Stimulated activated naive CD4-positive, alpha-beta T cell treated with Interleukin-2 at 50 U/mL for 16 hours (primary cell): ENCODE measurements around the gene DSCAML1.

Experiments
- DNase-seq: peaks from one replicate; lab custom pipeline; 2025; lab: John Stamatoyannopoulos, UW

Gene DSCAML1

DNA sequence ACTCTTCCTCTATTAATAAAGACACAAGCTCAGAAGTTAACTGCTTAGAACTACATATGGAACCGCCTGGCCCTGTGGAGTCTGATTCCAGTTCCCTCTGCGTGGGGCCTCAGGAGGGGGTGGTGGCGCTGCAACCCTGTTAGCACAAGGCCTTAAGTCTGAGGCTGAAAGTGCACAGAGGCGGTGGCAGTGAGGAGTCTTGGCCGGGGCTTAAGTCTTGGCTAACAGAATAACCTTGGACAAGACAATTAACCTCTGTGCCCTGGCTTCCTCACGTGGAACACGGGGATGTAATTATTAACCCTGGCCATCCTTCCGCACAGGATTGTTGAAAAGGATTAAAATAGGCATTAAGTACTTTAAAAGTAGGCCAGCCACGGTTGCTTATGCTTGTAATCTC is 277.8 kb downstream of the DSCAML1 start:
- DNase-seq: no peak

DNA sequence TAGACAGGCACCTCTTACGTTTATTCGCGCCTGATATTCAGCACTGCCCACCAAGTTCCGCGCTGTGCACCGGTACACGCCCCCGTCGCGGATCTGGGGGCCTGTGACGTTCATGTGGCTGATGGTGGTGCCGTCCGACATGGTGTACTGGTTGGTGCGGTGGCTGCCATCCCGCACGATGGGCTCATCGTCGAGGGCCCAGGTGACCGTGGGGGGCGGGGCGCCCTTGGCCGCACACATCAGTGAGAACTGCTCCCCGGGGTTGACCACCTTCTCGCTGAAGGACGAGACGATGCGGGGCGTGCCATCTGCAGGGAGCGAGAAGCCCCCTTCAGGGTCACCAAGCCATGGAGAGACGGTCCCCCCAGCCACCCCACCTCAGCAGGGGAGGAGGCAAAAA is 278.6 kb downstream of the DSCAML1 start:
- no peak for DNase-seq

DNA sequence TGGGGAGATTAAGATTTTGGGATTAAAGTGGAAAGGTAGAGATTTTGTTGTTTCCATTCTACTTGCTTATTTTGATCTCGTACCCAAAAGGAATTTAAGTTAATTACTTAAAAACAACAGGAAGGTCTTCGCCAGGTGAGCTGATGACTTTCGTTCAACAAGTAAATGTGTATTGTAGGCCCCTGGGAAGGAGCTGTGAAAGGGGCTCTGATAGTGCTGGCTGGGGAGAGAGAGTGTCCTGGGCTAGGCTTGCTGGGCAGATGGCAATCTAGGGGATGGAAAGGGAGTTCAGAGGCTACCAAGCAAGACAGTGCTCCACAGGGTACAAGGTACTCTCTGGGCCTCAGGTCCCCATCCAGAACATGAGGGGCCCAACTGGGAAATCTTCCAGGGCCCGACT is 279.9 kb downstream of the DSCAML1 start:
- DNase-seq: no peak

DNA sequence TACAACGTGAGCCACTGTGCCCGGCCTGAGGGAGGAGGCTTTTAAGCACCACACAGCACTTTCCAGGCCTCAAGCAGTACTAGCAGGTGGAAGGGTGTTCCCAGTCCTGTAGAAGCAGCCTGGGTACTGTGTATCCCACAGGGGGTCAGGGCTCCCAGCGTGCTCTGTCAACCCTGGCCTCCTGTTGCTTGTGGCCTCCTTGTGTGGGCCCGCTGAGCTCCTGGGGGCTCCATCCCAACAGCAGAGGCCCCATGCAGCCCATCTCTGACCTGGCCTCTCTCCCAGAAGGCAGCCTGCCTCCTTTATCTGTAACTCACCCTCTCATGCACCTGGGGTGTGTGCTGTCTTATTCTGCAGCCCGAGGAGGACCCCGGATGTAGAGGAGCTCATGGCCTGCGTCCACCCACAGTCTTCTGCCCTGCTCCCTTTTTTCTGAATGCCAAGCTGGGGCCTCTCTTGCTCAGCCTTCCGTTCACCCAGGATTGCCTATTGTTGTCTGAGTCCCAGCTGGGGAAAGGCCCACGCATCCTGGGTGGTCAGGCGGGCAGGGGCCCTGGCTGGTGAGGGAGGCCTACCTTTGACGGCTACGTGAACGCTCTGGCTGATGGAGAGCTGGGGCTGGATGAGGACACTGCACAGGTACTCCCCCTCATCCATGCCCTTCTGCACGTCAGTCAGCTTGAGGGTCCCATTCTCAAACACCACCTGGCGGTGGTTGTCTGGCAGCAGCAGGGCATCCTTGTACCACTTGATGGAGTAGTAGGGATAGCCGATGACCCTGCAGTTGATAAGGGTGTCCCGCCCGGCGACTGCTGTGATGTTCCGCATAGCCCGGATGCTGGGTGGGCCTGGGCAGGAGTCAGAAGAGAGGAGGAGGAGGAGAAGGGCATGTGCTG is 280.9 kb downstream of the DSCAML1 start:
- DNase-seq: no peak

DNA sequence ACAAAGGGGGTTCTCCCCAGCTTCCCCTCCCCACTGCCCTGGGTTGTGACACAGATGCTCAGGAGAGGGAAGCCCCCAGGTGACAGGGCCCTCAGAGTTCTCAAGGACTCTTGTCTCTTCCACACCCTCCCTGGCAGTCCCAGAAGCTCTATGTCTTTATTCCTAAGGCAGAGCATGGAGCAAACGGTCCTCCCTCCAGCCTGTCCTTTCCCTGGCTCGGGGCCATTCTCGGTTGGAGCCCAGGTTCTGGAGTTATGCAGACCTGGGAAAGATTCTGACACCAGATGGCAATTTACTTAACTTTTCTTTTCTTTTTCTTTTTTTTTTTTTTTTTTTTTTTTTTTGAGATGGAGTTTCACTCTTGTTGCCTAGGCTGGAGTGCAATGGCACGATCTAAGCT is 282.8 kb downstream of the DSCAML1 start:
- no peak for DNase-seq

DNA sequence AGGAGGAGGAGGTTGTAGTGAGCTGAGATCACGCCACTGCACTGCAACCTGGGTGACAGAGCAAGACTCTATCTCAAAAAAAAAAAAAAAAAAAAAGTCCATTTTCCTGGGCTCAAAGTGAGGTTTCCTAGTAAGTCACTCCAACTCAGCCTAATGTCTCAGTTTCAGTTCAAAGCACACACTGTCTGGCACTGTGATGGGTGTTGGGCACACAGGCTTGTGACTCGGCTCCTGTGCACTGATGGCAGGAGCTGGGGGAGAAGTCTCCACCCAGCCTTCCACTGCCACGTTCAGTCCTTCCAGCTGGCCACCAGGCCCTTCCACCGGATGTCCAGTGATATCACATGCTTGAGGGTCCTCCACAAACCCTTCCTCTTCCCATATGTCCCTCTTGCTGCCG is 283.4 kb downstream of the DSCAML1 start:
- no peak for DNase-seq

DNA sequence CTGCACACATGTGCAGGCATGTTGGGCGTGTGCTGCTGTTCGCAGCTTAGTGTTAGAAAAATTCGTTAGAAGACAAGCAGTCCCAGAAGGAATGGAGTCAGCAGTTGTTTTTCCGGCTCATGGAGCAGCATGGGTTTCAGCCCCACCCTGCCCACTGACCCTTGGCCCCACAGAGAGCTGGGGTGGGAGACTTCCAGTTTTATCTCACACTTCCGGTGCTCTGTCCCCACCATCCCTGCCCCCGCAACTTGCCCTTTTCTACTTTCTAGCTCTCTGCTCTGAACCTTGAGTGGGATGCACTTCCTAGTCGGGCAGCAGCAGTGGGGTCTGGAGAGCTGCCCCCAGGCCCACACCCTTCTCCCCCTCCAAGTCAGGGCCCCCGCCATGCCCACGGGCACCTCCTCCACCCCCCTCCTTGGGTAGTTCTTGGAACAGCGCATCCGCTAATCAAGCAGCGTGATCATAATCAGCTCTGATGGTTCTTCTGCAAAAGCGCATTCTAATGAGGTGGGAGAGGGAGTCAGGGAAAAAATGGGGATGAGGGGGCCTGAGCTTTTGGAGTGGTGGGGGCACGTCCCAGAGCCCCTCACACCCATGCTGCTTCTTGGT is 285.0 kb downstream of the DSCAML1 start:
- no peak for DNase-seq

DNA sequence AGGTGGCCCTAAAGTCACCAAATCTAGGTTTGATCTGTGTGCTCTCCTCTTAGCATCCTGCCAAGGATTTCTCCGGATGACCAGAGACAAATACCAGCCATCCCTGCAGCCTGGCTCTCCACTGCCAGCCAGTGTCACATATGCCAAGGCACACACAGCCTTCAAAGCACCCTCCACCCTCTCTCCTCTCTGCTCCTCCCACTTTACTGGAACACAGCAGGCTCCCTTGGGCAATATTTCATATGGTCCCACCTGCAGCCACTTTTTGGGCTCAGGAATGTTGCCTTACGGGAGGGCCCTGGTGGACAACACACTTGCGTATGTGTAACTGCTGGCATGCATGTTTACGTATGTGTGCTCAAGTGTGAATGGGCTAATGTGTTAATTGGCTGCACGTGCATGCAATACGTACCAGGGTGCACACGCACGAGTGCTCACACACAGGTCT is 285.5 kb downstream of the DSCAML1 start:
- DNase-seq: no peak

DNA sequence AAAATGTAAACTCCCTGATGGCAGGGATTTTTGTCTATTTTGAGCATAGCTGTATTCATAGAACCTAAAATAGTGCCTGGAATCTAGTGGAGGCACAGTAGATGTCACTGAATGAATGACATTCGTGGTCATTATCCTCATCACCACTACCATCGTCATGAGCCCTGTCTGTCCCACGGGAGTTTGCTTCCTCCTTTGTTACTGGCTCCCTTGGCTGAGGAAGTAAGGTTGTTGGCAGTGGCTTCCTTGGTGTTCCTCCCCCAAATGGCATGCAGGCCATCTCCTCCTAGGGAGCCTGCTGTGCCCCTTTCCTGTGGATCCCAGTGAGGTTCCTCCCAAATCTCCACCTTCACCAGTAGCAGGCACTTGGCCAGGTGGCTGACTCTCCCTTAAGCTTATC is 286.4 kb downstream of the DSCAML1 start:
- DNase-seq: no peak

DNA sequence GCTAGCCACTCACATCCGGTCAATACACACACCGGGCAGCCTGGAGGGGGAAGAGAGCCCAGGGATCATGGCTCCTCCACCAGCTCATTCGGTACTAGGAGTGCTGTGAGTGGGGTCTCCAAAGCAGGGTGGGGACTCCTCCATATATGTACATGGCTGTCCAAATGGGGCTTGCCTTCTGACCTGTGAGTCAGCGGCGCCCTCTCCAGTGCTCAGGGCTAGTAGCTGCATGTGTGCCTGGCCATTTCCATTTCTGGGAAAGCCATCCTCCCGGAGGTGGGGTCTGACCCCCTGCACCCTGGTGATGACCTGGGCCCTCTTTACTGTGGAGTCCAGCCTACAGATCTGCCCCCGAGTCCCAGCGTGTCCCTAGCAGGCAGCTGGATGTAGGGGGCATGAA is 287.5 kb downstream of the DSCAML1 start:
- DNase-seq: no peak

DNA sequence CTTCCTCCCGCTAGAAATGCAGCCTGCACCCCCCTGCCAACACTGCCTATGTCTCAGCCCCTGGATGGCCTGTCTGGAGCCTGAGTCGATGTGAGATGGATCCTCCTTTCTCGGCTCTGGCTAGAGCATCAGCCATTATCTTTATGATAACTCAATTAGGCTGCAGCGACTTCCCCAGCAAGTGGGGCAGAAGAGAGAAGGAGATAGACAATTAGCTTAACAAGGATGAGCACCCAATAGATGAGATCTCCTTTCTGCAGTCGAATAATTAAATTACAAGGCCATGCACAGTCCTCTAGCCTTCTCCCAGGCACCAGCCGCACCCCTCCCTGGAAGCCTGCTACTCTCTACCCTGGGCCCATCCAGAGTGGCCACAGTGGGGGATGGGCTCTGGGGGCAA is 290.0 kb downstream of the DSCAML1 start:
- no peak for DNase-seq

DNA sequence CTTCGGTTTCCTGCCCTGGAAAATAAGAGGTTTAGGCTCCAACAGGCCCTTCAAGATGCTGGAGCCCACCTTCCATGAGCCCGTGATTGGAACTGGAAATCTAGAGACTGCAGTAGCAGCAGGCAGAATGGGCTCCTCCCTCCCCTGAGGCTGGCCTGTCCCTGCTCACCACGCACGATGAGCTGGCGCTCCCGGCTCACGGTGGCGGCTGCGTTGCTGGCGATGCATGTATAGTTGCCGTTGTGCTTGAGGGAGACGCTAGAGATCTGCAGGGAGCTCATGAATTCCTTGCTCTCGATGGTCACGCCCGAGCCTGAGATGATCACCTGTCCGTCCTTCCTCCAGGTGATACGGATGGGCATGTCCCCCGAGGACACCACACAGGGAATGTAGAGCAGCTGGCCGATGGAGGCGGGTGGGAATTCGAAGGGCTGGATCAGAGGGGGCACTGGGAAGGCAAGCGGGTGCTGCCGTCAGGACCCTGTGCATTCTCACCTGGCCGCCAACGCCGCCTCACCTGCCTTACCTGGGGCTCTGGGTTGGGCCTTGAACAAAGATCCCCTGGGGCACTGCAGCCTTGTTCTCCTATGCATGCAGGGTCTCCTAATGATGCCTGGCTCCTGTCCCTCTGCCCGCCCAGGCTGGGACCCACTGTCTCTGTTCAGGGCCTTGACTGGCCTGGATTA is 291.6 kb downstream of the DSCAML1 start:
- no peak for DNase-seq

DNA sequence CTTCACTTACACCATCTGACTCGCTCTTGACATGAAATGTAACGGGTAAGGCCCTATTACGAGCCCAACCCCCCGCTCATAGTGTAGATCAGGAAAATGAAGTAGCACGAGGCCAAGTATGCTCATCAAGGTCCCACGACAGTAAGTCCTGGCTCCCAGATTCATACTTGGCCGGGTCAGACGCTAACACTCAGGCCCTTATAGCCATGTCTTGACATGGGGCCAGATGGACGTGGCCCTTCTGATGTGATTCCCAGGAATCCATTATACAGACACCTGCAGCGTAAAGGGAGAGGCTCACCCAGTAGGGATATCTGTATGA is 294.3 kb downstream of the DSCAML1 start:
- no peak for DNase-seq

DNA sequence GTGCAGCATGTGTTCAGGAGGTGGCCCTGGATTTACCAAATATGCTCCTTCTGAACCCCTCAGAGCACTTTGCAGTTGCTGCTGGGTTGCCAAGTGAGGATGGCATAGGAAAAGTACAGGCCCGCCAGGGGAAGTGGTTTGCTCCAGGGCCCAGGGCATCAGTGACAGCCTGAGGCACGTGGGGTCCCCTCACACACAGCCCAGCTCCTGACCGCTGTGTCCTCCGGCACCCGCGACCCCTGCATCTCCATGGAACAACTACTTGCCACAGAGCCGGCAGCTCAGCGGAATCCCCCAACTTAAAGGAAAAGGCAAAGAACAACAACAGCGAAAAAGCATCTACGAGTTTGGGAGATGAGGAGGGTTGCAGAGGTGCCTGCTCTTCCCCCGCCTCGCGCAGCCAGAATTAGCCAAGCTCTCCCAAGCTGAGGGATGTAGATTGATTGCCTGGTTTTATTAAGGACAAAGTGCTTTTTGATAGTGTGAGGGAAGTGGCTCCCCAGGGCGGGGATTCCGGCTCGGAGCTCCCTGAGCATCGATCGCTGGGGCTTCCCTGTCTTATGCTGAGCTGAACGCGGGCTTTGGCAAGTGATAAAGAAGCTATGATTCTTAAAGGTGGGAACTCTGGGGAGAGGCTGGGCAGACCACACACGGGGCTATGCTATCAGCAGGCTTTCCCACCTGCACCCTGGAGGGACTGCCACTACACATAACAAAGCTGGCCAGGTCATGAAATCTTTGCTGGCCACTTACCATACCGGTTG is 294.8 kb downstream of the DSCAML1 start:
- no peak for DNase-seq

DNA sequence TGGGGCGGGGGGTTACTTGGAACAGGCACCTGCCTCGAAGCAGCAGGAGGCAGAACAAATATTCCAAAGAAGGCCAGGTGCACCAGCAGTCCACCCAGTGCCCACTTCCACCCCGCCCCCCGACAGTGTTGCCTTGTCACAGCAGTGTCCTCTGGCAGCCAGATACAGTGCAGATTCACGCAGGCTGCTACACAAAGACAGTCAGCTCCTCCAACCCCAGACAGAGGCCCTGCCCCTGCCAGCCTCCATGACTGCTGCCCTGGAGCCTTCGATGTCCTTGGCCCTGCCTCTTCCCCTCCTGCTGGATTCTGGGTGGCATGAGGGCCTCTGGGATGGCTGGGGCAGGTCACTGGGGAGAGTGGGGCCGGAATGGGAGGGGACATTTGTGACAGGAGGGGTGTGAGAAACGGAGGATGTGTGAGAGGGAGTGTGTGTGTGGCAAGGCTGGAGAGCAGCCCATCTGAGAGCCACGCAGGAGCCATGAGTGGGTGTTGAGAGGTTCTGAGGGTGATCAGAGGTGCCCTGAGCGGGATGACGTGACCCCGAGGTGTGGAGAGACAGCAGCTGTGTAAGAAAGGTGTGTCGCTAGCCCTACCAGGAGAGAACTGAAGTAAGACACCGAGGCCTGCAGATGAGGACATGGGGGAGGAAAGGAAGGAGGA is 295.6 kb downstream of the DSCAML1 start:
- DNase-seq: no peak

DNA sequence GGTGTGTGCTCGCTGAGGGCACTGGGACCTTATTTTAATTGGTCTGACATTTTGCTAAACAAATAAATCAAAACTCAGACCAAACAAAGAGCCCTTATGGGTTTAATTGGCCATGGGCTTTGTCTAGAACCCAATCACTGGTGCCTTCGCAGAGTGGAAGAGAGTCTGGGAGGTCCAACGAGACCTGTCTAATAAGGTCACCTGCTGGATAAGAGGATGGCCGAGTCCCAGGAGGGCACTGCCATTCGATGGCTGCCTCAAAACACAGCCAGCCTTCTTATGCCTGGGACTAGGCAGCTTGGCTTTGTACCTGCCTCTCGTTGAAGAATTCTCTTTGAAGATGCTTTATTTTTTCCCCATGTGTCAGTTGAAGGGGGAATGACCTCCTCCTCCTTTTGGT is 298.2 kb downstream of the DSCAML1 start:
- DNase-seq: no peak

DNA sequence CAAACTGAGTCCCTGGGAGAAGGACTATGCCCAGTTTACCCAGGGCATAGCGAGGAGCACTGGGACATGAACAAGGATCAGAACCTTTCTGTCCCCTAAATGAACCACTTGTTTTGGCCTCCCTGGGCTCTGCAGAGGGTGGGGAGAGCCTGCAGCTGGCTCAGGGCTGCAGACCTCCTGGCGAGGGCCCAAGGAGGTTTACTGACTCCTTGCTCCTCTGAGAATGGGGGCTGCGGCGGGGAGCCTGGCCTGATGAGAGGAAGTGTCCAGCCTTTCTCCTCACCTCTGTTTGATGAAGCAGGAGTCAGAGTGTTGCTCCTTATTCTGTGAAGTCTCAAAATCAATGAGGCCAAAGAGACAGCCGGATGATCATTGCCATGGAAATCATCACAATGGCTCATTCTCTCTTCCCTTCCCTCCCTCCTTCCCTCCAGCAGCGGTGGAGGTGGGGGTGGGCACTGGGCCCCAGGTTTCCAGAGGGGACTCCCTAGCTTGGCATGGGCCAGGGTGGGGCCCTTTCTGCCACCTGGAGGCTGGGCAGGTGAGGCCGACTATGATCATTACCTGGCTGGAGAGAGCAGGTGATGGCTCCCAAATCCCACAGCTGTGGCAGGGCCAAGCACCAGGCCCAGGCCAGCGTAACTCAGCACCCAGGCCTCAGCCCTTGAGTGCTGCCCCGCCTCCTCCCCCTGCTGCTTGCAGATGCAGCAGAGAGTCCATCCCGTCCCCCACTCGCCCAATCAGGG is 299.6 kb downstream of the DSCAML1 start:
- no peak for DNase-seq

DNA sequence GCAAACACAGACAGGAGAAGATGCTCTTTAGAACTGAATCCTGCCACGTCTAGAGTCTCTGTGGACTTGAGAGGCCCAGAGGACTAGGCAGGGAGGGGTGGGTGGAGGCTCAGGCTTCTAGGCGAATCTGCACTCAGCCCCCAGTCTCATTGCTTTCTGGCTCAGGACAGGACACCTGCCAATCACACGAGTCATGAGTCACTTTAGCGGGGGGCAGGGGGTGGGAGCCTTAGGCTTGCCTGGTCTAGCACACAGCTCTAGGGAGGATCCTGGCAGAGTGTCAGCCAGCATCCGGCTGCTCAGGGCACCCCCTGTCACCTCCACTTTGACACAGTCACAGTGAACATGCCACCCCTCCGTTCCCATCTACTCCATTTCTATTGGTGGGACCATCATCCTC is 301.7 kb downstream of the DSCAML1 start:
- no peak for DNase-seq

DNA sequence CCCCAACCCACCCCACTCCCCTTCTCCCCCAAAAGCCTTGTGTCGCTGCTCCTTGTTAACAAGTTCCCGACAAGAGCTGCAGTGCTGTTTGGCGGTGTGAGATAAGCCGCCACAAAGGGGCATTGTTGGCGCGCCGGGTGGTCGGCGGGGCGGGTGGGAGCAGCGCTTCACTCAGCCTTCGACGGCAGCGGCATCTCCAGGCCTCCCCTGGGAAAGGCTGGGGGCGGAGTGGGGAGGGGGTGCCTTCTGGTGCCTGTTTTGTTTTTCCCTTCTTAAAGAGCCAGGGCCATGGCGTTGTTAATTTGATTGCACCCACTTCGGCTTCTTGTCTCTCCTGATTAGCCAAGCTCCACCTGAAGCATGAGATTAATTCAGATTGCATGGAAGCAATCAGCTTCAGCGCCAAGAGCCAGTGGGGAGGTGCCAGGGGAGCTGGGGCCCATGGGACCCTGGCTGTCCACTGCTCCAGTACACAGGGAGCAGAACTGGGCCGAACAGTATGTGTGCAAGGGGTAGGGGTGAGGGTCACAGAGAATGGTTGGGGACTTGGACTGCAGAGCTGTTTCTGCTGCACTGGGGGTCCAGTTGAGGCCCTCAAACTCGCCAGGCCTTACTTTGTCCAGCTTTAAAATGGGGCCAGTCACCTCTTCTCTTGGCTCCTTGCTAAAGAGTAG is 304.3 kb downstream of the DSCAML1 start:
- no peak for DNase-seq

DNA sequence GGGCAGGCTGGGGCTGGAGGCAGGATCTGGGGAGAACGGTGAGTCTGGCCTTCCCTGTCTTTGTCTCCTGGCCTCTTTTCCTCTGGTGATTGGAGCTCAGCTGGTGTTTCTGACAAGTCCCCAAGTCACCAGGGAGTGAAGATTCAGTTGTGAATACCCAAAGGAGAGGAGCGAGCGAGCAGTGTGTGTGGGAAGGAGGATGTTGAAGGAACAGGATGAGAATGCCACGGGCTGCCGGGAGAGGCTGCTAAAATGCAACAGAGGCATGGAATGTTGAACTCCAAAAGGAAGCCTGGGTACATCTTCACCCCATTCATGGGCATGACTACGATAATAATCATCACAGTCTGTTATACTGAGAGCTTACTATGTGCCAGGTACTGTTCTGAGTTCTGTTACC is 306.1 kb downstream of the DSCAML1 start:
- no peak for DNase-seq
